OCI-LY1 (cell line): ENCODE measurements around the gene MMRN2.

Source experiments
- EZH2 ChIP-seq: fragments of 200-600 bp; sonication (generic), shearing (Covaris generic); IDR thresholded peaks from 2 replicates; pipeline ENCODE4 v1.8.0; 2017; ENCODE audit warnings: borderline replicate concordance, mixed run types, mild to moderate bottlenecking, antibody characterized with exemption, low read length, moderate library complexity, mixed read lengths
- TF ChIP-seq, protein P1 (sequence below): fragments of 200-600 bp; sonication (generic), shearing (Covaris generic); IDR thresholded peaks from 2 replicates; pipeline ENCODE4 v1.5.1; 2017; ENCODE audit warnings: mild to moderate bottlenecking, antibody characterized with exemption, low read length, moderate library complexity, mixed read lengths

DNA sequence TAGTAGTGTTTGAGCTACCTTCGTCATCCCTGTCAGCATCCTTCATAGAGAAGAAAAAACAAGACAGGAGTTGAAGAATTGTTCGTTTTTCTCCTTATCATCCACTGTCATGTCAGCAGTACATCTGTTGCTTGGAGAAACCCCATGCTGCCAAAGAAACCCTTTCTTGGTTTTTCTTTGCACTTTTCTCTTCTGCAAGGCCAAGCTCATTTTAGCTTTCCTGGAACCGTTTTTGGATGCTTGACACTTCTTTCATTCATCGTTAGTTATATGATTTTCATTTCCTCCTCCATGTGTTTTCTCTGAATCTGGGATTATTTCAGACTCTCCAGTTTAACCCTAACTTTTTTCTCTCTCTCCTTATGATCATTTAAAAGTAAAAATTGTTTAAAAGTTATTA, 58.9 kb downstream of the MMRN2 start:
- TF ChIP-seq, protein P1, sequence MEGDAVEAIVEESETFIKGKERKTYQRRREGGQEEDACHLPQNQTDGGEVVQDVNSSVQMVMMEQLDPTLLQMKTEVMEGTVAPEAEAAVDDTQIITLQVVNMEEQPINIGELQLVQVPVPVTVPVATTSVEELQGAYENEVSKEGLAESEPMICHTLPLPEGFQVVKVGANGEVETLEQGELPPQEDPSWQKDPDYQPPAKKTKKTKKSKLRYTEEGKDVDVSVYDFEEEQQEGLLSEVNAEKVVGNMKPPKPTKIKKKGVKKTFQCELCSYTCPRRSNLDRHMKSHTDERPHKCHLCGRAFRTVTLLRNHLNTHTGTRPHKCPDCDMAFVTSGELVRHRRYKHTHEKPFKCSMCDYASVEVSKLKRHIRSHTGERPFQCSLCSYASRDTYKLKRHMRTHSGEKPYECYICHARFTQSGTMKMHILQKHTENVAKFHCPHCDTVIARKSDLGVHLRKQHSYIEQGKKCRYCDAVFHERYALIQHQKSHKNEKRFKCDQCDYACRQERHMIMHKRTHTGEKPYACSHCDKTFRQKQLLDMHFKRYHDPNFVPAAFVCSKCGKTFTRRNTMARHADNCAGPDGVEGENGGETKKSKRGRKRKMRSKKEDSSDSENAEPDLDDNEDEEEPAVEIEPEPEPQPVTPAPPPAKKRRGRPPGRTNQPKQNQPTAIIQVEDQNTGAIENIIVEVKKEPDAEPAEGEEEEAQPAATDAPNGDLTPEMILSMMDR, result no peak
- no peak for TF ChIP-seq EZH2
